DMS53 treated with DMSO at 0.1 percent for 48 hours (cell line): Measurements from ENCODE around the gene MYL3.

Experiments
- DNase-seq: peaks from one replicate; lab custom pipeline; 2025; ENCODE audit not compliant: unreplicated experiment; lab: John Stamatoyannopoulos, UW

Gene MYL3

DNA sequence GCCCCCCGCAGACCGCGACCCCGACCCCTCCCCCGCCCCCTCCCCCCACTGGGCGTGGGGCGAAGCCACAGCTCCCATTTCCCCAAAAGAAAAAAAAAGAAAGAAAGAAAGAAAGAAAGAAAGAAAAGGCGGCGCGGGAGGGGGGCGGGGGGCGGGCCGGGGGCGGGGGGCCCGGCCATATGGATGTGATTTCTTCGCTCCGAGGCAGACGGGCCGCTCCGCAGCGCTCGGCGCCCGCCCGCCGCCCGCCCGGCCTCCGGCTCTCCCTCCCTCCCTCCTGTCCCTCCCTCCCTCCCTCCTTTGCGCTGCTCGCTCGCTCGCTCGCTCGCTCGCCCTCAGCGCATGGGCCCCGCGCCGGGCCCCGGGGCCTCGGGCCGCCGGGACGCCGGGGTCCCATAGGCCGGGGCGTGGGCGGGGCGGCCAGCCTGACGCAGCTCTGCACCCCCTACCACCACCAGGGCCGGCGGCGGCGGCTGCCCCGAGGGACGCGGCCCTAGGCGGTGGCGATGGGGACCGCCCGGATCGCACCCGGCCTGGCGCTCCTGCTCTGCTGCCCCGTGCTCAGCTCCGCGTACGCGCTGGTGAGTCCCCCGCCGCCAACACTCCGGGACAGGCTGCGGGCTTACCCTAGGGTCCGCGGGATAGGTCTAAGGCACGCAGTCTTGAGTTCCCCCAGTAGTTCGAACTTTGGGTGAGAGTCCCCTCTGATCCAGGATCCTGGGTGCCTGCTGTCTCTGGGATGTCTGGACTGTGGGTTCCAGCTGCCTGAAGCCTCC, 20.0 kb upstream of the MYL3 start:
- no peak for DNase-seq

GRCh38 chr3:46882377-46883053, 19.3 kb upstream of the MYL3 start:
- no peak for DNase-seq

- no peak for DNase-seq
Measured at GRCh38 chr3:46881596-46882376, 18.5 kb upstream of the MYL3 start.

DNA sequence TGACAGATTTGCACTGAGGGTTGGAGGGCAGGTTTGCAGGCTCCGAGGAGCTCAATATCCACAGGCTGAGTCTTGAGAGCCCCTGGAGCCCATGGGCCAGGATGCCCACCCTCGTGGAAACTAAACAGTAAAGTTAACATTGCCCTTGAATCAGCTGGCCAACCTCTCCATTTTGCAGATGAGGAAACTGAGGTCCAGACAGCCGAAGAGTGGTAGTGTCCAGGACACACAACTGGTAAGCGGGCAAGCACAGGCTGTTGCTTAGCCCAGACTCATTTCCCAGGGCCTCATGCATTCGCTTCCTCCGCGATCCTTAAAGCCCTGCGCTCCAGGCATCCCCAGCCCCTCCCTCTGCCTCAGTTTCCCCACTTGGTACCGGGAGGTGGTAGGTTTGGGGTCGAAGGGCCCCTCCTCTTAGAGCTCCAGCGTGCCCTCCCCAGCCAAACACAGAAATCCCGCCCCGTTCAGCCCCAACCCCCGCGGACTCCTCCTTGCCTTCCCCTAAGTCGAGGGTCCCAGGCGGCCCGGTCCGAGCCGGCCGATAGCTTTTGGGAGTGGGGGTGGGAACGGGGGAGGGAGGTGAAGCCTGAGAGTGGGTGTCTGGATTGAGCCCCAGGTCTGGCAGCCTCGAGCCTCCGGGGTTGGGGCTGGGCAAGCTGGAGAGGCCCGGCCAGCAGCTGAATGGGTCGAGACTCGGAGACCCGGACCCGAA, 17.8 kb upstream of the MYL3 start:
- DNase-seq: no peak

- no peak for DNase-seq
Measured at GRCh38 chr3:46878781-46879436, 15.7 kb upstream of the MYL3 start.

DNA sequence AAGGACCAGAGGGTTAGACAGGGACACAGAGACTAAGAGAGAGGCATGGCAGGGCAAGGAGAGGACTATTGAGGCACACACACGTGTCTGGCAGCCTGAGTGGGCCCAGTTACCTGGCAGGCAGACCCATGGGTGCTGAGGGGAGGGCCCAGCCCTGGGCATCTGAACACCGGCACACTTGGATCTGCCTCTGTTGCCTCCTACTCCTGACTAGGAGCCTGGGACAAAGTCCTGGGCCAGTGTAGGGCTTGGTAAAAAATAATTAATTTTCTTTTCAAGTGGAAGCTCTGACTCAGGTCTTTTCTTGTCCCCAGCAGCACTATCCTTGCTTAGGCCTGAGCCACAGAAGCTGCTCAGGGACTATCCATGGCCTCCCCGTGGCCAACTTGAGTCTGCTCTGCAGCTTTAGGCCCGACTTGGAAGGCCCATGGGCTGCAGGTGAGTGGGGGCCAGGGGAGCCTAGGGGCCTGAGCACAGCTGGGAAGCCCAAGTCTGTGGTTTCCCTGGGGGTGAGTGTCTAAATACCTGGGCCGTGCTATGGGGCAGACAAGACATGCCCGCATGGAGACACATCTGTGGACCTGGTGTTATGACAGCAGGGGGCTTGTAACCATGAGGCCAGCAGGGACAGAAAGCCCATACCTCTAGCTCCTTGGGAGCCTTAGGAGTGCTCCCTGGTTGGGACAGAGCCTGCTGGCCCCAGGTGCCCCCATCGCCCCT, 14.3 kb upstream of the MYL3 start, which contains the start of gene PTH1R:
Gene PTH1R (plus strand): TSS at position 316 of the 720 bp plus-strand sequence. CDS start 5,839 bp downstream, outside the sequence.
- DNase-seq: no peak

DNA sequence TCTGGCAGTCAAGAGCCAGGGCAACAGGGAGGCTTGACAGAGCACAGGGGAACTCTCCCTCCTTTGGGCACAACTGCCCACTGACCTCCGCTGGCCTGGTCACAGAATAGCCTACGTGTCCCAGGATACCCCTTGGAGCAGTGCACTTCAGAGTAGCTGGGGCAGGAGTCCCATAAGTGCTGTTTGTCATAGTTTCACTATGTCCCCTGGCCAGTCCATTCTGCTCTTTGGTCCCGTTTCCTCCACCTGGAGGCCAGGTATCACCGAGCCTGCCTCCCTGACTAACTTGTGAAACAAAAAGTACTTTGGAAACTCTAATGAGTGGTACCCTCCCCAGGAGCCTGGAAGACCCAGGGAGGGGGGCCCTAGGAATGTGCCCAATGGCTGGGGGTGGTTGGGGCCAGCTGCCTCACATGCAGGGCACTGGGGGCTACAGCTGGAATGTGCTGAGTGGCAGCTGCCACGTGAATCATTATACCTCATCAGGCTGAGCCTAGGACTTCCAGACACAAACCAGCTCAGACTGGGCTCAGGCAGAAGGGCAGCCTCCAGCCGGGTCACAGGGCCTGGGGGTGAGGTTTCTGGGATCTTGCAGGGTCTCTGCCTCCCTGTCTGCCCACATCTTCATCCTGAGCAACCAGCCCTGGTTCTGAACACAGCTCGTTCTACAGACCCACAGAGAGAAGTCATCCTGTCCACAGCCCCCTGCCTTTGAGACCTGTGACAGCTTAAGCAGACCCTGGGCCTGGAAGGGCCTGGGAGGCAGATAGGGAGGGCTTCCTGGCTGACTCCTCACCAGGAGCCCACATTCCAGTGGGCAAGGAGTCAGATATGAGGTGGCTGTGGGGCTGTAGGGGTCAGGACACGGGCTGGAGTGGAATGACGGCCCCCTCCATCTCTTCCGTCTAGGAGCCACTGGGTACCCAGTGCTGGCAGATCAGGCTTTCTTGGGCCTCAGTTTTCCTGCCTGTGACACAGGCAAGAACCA, 13.4 kb upstream of the MYL3 start:
- no peak for DNase-seq

- DNase-seq: no peak
Measured at GRCh38 chr3:46875560-46875959, 12.3 kb upstream of the MYL3 start.

DNA sequence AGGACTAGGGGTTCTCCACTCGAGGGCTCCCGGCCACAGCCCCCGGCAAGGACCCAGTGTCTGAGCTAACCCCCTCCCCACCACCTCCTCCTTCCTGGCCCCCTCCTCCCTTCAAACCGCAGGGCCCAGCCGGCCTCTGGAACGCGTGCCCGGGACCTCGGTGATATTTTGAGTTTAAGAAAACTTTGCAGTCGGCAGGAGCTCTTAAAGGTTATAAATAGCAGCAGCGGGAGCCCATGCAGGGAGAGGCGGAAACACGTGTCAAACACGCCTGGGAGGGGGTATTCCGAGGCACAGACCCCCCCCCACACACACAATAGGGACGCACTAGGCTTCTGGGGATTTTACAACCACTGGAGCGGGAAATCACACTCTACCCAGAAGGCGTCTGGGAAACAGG, 11.2 kb upstream of the MYL3 start:
- DNase-seq: no peak

DNA sequence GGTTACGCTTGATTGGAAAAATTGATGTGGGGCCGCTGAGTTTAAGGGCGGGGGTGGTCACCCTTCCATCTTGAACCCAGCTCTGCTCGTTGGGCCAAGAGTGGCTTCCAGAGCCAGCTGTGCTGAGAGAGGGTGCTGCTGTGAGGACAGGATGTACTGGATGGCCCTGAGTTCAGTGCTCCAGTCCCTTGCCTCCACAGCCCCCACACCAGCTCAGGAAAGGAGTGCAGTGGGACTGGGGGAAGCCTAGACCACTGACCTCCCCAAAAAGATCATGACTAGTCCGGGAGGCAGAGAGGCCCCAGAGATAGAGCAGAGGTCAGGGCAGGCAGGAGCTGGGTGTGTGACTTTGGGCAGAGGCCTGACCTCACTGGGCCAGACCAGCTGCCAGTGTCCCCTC, 10.3 kb upstream of the MYL3 start:
- DNase-seq: no peak

- no peak for DNase-seq
Measured at GRCh38 chr3:46871222-46871621, 8.0 kb upstream of the MYL3 start.

DNA sequence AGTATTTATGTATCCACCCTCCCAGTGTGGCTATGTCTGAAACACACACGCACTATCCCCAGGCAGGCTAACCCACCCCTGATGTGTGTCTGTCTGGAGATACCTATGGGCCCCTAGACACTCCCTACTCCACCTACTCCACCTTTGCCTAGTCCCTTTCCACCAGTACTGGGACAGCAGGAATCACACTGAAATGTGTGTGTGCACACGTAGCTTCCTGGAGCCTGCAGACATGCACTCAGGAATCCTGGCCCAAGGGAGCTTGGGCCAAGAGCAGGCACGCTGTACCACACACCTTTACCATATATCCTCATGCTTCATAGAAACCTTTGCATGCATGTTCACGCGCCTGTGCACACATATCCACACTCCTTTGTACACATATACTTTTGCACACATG, 7.4 kb upstream of the MYL3 start:
- DNase-seq: no peak

DNA sequence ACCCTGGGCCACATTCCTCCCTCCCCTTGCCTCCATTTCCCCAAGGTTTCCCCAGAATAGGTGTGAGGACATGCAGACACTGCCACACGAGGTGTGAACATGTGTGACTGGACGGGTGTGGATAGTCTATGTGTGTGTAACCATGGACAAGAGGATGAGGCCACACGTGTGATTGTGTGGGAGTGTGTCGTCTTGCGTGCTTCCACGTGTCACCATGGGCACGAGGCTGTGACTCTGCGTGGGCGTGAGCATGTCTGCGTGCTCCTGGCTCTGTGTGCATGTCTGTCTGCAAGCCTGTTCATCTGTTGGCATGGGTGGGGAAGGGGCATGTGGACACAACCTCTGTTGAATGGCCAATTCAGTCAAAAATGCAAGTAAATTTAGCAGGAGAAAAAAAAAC, 6.2 kb upstream of the MYL3 start:
- no peak for DNase-seq

DNA sequence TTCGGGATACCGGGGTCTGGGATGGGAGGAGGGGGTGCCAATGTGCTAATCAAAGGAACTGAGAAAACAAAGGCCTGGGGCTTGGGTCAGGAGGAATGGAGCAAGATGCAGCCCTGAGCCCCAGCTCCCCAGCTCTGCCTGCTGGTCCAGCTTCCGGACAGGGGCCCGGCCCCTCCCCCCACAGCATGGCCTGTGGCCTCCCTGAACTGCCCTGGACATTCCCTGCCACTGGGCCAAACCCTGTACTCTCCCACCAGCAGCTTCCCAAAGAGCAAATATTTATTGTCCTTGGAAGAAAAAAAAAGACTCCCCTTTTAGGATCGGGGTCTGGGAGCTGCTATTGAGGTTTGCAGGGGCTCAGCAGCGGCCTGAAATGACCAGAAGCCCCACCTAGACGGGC, 5.7 kb upstream of the MYL3 start:
- no peak for DNase-seq

GRCh38 chr3:46868287-46868686, 5.0 kb upstream of the MYL3 start:
- DNase-seq: no peak

DNA sequence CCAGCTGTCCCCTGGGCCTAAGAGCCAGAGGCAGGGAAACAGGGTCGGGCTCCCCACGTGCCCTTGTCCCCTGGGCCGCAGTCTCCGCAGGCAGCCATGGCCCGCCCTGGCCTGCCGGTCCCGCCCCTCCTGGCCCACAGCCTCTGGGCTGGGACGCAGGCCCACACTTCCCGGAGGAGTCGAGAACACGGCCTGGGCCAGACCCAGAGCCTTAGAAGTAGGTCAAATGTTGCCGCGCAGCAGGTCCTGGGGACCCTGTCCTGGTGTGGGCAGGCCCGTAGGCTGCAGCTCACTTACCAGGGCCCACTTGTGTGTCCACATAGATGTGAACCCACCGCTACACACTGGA, 4.3 kb upstream of the MYL3 start:
- no peak for DNase-seq

GRCh38 chr3:46866720-46867549, 3.7 kb upstream of the MYL3 start:
- DNase-seq: no peak

DNA sequence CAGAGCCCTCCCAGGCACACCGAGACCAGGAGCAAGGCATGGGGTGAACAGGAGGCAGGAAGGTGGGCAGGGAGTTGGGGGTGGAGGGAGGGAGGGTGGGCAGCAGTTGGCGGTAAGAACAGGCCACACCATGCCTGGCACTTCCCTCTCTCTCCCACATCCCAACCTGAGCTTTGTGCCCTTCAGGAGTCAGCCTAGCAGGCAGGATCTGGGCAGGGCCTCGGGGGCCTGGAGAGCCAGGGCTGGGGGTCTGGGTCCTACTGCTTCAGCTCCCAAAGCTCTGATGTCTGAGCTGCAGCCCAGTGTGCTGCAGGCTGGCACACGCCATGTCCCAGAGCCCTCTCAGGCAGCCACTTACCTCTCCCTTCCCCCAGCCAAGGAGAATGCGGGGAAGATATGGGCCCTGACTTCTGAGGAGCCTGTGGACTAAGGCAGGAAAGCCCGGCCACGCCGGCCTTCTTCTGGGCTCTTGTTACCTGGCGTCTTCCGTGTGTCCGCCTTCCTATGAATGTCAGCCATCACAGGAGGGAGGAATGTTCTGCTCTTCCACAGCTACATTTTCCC, 2.9 kb upstream of the MYL3 start:
- DNase-seq: no peak
